GM18499 (cell line): Measurements from ENCODE around the gene FAM240B.

Source experiments
- ATAC-seq: cut with Tn5 transposase; IDR thresholded peaks from one replicate; pipeline ENCODE4 v1.9.1; 2021; ENCODE audit warnings: moderate number of reproducible peaks; ENCODE audit not compliant: insufficient read depth, unreplicated experiment

Gene FAM240B

DNA sequence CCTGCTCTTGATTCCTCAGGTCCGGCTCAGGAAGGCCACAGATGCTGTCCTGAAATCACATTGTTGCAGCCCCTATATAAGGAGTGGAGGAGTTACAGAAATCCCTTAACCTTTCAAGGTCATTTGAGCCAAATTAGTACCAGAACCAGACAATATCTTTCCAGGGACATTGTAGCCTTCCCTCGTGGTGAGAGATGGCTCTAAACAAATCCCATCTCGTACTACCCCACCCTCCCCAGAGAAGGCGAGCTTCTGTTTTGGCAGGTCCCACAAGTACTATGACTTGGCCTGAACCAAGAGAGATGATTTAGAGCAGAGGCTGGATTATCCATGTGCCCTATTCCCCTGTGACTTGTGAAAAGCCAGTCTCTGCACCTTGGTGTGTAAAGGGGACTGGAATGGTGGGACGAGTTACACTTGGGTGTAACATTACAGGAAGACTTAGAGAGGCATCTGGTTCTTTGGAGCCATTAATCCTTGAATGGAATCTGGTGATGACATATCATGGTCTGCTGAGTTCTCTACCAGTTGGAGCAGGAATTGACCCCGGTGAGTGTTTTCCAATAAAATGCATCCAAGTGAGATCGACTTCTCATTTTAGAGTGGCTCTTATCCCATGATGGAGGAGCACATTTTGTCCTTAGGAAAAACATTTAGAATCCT is at the start of gene FAM240B:
TSS of gene FAM240B (minus strand) at position 51 of the 663 bp plus-strand sequence. CDS start 16,134 bp downstream, outside the sequence.
- no peak for ATAC-seq

DNA sequence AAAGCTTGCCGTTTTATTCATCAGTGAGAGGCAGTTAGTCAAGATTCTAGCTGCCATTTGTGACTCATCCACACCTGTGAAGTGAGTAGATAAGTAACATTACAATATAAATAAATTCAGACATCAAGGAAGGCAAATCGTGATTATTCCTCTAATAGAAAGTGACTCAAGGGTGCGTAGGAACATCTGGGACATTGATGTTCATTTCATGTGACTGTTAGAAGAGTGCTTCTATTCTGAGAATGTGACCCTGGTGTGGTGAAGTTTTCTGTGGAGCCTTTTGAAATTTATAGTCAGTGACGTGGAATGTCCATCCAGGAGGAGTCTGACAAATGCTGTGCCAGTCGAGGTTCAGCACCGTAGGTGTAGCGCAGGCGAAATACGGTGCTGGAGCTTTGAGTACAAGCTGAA is 48.4 kb upstream of the FAM240B start:
- ATAC-seq = no peak

GRCh38 chr9:38765101-38765500 is 45.2 kb upstream of the FAM240B start:
- no peak for ATAC-seq

- ATAC-seq = no peak
Measured at GRCh38 chr9:38761999-38762398, 42.1 kb upstream of the FAM240B start.

- no peak for ATAC-seq
Measured at GRCh38 chr9:38761339-38761738, 41.4 kb upstream of the FAM240B start.

GRCh38 chr9:38756702-38757101 is 36.8 kb upstream of the FAM240B start:
- ATAC-seq = no peak

- no peak for ATAC-seq
Measured at GRCh38 chr9:38747941-38748340, 28.0 kb upstream of the FAM240B start.

GRCh38 chr9:38747067-38747466 is 27.1 kb upstream of the FAM240B start:
- no peak for ATAC-seq

GRCh38 chr9:38746303-38746702 is 26.4 kb upstream of the FAM240B start:
- no peak for ATAC-seq

GRCh38 chr9:38744484-38744883 is 24.6 kb upstream of the FAM240B start:
- ATAC-seq = no peak

DNA sequence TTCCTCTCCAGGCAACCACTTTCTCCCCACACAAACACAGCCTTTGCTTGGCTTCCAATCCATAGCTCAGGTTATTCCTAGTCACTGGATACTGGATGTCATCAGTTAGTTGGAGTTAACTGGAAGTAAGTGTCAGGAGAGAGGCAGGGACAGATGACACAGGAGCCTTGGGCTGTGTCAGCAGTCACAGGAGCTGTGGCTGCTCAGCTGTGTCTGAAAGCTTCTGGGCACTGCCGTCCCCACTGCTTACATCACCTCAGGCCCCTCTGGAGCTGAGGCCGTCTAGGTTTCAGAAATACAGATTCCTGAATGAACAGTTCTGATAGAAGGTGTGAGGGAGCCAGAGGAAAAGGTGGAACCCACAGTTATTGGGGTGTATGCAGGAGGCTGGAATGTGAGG is 17.3 kb upstream of the FAM240B start:
- no peak for ATAC-seq

DNA sequence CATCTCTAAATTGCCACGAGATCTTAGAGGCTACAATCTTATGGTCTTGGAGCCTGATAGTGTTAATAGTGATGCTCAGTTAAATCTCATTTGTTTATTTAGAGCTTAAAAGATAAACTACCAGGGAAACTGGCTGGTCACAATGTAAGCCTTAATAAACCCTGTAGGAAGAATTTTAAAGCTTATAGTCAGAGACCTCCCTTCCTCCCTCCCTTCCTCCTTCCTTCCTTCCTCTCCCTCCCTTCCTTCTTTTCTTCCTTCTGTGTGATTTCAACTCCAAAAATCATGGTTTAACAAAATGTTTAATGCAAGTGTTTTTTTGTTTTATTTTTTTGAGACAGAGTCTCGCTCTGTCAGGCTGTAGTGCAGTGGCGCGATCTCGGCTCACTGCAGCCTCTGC is 14.9 kb upstream of the FAM240B start:
- no peak for ATAC-seq

DNA sequence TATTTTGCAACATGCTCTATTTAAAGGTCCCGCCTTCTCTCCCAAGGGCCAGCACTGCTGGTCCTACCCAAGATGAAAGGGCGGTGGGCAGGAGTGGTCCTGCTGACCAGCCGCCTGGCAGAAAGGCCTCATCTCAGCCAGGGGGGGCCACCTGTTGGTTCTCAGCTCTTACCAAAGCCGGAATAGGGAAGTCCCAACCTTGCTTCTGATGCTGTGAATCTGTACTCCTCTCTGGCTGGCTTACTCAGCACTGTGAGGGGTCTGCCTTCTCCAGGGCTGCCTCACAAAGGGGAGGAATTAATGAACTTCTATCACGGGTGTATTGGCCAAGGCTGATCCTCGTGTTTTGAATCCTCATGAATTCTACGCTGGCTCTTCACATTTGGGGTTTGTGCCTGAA is 13.6 kb upstream of the FAM240B start:
- ATAC-seq = no peak

DNA sequence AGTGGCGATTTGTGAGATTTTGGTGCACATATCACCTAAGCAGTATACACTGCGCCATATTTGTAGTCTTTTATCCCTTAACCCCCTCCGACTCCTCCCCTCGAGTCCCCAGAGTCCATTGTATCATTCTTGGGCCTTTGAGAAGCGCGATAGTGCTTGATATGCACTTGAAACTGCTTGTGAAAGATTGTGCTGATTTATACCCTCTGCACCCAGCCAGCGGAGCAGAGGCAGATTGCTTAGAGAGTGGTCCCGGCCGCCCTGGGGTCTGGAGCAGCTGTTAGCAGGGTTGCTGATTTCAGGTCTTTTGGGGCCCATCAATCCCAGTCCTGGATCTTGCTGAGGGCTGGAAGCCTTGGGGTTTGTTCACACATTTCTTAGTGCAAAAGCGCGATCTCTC is 13.0 kb upstream of the FAM240B start:
- ATAC-seq = no peak

- ATAC-seq = no peak
Measured at GRCh38 chr9:38727497-38728001, 7.6 kb upstream of the FAM240B start.

DNA sequence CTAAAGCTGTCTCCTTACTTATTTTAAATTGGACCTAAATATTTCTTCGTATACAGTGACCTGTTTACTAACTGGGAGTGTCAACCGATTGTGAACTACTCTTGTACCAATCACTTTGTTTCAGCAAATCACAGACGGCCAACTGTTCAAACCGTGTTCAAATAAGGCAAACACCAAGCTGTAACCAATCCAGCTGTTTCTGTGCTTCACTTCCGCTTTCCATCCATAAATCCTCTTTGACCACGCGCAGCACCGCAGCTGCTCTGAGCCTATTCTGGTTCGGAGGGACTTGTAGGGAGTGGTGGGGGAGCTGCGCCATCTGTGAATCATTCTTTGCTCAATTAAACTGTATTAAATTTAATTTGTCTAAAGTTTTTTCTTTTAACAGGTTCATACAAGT is 4.8 kb upstream of the FAM240B start:
- ATAC-seq = no peak

DNA sequence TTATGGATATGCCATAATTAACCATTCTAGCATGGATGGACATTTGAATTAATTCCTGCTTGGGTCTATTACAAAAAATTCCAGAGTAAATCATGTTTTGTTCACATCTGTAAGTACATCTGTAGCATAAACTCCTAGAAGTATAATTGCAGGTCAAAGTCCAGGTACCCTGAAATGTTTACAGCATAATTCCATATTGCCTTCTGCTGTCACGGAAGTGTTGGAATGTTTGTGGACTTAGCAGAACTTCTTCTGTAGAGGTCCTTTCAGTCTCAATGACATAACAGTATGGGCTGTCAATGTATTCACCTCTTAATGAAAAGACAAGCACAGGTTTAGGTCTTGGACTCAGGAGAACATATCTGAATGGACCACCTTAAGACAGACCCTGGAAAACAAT is 1.8 kb downstream of the FAM240B start:
- no peak for ATAC-seq

DNA sequence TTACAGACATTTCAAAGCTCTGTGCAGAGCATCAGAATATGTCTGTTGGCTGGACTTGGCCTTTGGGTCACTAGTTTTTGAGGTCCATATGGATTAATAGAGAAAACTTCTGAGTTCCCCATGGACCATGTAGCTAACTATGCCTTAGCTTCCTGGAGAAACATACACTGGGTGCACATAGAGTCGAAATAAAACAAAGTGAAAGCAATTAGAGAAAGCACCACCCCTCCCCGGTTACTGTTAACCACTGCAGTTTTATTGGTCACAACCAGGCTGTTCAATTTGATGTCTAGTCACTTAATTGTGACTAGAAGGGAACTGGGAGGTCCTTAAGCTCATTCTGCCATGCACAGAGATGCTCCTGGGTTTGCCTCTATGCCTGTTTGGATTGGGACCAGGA is 4.2 kb downstream of the FAM240B start:
- ATAC-seq = no peak

GRCh38 chr9:38713426-38713825 is 6.5 kb downstream of the FAM240B start:
- ATAC-seq = no peak

GRCh38 chr9:38708759-38709158 is 11.2 kb downstream of the FAM240B start:
- no peak for ATAC-seq

- no peak for ATAC-seq
Measured at GRCh38 chr9:38707885-38708637, 11.9 kb downstream of the FAM240B start.

- no peak for ATAC-seq
Measured at GRCh38 chr9:38706493-38706892, 13.4 kb downstream of the FAM240B start.
